ENCODE data around the gene EVA1B. TPM values are rescaled to one million over a fixed set of nuclear protein-coding genes. Genes with fewer than 3 reads are reported as not detected.

Gene EVA1B
- total and polyA plus RNA-seq, 2 of the 13 experiments (the other 11 are each of a cell fraction or from before 2014, with no cell fraction given) = 3.9 to 6.6 TPM

DNA sequence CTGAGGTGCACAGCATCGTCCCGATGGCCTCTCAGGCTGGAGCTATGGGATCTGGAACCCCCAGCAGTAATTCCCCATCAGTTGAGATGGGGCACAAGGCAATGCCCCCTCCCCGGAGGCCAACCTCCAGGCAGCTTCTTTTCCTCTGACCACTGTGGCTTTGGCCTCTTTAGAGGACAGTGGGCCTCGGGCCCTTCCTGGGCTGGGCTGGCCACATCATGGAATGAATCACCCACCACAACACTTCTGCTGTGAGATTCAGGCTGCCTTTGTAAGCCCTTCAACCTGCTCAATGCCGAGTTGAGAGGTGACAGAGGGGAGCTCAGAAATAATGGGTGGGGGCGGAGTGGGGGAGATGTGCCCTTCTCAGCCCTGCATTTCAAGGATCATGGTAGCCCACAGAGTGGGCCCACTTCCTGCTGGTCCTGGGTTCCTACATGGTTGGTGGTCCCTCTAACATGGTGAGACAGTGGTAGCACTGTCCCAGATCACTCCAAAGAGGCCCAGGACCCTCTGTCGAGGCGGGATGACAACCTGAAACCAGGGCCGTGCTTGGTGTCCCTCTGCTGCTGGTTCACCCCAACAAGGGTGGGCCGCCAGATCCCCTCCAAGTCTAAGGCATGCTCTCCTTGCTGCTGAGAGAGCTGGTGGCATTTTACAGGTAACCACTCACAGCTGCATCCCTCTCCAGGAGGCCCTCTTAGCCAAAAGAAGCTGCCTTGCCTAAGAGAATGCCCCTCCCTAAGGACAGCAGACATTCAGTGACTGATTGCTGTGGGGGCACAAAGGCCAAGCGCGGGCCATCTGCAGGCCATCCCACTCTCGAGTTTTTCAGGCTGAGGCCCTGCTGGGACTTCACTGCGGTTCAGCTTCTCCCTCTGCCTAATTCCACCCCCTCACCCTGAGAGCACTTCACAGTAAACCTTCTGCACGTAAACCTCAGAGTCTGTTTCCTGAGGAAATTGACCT lies 29.7 kb upstream of the EVA1B start:
- POLR2A ChIA-PET = interaction anchor here (0.5 to 1.2 kb wide), 2 partner anchors 29 to 58 kb away, joined by 3 read pairs; partner anchors contain the start of gene EVA1B
- H4K20me1 ChIP-seq (ENCODE audit: insufficient read depth, low read length) = no peaks in the 10 kb centered on the region
- BruUV-seq (replicated peaks) = no TSS peak
- no peak for DNase-seq (ENCODE audit: low spot score)
- peaks cover 34 to 64% of the 10 kb centered on the region in 2 experiments for H3K36me3 ChIP-seq (replicated peaks in 1 of 2; ENCODE audit: control insufficient read depth in 1 of 2, insufficient read depth in 2 of 2, low read length in 2 of 2)
- H3K4me1 ChIP-seq (ENCODE audit: insufficient read depth, low read length) = peaks cover 50% of the 10 kb centered on the region
- CTCF ChIA-PET (ENCODE audit: low intra/inter-chr PET ratio, low total read pairs) = no interaction called here
- 90% methylated on average over 7 of the region's 15 CpGs for WGBS (ENCODE audit: low lambda C conversion rate)
- no peaks in the 10 kb centered on the region for H3K27me3 ChIP-seq (ENCODE audit: control insufficient read depth in 1 of 2, insufficient read depth in 2 of 2, low read length in 2 of 2)
- ATAC-seq = peak; percentile 13
- no peak for FAIRE-seq
- peak overlapping the region; percentile 53 for H3K4me2 ChIP-seq (ENCODE audit: low read depth, low read length)
- H3K4me3 ChIP-seq (replicated peaks in 1 of 3; ENCODE audit: insufficient read depth in 1 of 3, low read depth in 2 of 3, low read length in 3 of 3) = 0 out of 6 replicates have a peak overlapping the region, but pooled peaks of 1 of the 3 experiments have one; percentile 19
- in situ Hi-C loops (cut with HindIII; ENCODE audit: extremely low pct_ligation_motif_present, low pct_unique_long_range_greater_than_20kb) = no loop called here
- H3K79me2 ChIP-seq (ENCODE audit: insufficient read depth, low read length) = no peaks in the 10 kb centered on the region
- H3K9ac ChIP-seq (ENCODE audit: insufficient read depth, low read depth, low read length) = no peak overlapping the region
- H2AFZ ChIP-seq (ENCODE audit: low read length) = no peak overlapping the region
- intact Hi-C loops (cut with micrococcal nuclease; ENCODE audit: unreplicated experiment) = no loop called here
- peak overlapping the region; percentile 50 for H3K27ac ChIP-seq (ENCODE audit: extremely low read length, insufficient read depth, low read length)
- no peaks in the 10 kb centered on the region for H3K9me3 ChIP-seq (ENCODE audit: low read length)
- TF ChIP-seq, protein P1, sequence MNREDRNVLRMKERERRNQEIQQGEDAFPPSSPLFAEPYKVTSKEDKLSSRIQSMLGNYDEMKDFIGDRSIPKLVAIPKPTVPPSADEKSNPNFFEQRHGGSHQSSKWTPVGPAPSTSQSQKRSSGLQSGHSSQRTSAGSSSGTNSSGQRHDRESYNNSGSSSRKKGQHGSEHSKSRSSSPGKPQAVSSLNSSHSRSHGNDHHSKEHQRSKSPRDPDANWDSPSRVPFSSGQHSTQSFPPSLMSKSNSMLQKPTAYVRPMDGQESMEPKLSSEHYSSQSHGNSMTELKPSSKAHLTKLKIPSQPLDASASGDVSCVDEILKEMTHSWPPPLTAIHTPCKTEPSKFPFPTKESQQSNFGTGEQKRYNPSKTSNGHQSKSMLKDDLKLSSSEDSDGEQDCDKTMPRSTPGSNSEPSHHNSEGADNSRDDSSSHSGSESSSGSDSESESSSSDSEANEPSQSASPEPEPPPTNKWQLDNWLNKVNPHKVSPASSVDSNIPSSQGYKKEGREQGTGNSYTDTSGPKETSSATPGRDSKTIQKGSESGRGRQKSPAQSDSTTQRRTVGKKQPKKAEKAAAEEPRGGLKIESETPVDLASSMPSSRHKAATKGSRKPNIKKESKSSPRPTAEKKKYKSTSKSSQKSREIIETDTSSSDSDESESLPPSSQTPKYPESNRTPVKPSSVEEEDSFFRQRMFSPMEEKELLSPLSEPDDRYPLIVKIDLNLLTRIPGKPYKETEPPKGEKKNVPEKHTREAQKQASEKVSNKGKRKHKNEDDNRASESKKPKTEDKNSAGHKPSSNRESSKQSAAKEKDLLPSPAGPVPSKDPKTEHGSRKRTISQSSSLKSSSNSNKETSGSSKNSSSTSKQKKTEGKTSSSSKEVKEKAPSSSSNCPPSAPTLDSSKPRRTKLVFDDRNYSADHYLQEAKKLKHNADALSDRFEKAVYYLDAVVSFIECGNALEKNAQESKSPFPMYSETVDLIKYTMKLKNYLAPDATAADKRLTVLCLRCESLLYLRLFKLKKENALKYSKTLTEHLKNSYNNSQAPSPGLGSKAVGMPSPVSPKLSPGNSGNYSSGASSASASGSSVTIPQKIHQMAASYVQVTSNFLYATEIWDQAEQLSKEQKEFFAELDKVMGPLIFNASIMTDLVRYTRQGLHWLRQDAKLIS (CRISPR knock-in tag; IDR thresholded peaks at IDR 0.05) = no peak
- TF ChIP-seq NFKB2 (CRISPR knock-in tag; IDR thresholded peaks at IDR 0.05; ENCODE audit: borderline replicate concordance) (0 out of 2 replicates have a peak, but pooled peaks have one; percentile 23), ZFP90 (CRISPR knock-in tag; IDR thresholded peaks at IDR 0.05; ENCODE audit: borderline replicate concordance) (0 out of 2 replicates have a peak, but pooled peaks have one; percentile 27), ZC3H13 (CRISPR knock-in tag; IDR thresholded peaks at IDR 0.05) (no peak), ZNF138 (CRISPR knock-in tag; IDR thresholded peaks at IDR 0.05; ENCODE audit: low read depth) (no peak), AGO1 (IDR thresholded peaks at IDR 0.05; ENCODE audit: low read depth, low read length, poor library complexity, severe bottlenecking) (no peak), HOXA9 (CRISPR knock-in tag; IDR thresholded peaks at IDR 0.05; ENCODE audit: borderline replicate concordance) (no peak), FOXP1 (IDR thresholded peaks at IDR 0.05) (no peak), FOXP1 (CRISPR knock-in tag; IDR thresholded peaks at IDR 0.05) (no peak), ZNF777 (CRISPR knock-in tag; IDR thresholded peaks at IDR 0.05) (no peak)
- TF ChIP-seq, protein P2, sequence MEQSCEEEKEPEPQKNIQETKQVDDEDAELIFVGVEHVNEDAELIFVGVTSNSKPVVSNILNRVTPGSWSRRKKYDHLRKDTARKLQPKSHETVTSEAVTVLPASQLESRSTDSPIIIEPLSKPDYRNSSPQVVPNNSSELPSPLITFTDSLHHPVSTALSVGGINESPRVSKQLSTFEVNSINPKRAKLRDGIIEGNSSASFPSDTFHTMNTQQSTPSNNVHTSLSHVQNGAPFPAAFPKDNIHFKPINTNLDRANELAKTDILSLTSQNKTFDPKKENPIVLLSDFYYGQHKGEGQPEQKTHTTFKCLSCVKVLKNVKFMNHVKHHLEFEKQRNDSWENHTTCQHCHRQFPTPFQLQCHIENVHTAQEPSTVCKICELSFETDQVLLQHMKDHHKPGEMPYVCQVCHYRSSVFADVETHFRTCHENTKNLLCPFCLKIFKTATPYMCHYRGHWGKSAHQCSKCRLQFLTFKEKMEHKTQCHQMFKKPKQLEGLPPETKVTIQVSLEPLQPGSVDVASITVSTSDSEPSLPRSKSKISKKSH (CRISPR knock-in tag; IDR thresholded peaks at IDR 0.05; ENCODE audit: borderline replicate concordance) = no peak
- TF ChIP-seq, protein P3, sequence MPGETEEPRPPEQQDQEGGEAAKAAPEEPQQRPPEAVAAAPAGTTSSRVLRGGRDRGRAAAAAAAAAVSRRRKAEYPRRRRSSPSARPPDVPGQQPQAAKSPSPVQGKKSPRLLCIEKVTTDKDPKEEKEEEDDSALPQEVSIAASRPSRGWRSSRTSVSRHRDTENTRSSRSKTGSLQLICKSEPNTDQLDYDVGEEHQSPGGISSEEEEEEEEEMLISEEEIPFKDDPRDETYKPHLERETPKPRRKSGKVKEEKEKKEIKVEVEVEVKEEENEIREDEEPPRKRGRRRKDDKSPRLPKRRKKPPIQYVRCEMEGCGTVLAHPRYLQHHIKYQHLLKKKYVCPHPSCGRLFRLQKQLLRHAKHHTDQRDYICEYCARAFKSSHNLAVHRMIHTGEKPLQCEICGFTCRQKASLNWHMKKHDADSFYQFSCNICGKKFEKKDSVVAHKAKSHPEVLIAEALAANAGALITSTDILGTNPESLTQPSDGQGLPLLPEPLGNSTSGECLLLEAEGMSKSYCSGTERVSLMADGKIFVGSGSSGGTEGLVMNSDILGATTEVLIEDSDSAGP (CRISPR knock-in tag; IDR thresholded peaks at IDR 0.05; ENCODE audit: borderline replicate concordance) = peak; percentile 11; the same call in 1 of the 2 replicates
- TF ChIP-seq, protein P4, sequence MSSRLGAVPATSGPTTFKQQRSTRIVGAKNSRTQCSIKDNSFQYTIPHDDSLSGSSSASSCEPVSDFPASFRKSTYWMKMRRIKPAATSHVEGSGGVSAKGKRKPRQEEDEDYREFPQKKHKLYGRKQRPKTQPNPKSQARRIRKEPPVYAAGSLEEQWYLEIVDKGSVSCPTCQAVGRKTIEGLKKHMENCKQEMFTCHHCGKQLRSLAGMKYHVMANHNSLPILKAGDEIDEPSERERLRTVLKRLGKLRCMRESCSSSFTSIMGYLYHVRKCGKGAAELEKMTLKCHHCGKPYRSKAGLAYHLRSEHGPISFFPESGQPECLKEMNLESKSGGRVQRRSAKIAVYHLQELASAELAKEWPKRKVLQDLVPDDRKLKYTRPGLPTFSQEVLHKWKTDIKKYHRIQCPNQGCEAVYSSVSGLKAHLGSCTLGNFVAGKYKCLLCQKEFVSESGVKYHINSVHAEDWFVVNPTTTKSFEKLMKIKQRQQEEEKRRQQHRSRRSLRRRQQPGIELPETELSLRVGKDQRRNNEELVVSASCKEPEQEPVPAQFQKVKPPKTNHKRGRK (CRISPR knock-in tag; IDR thresholded peaks at IDR 0.05) = no peak
